Heart right ventricle (tissue), 16 donors: Measurements from ENCODE around the gene BPIFB4. TPM values are rescaled to one million over a fixed set of nuclear protein-coding genes. Genes with fewer than 3 reads are reported as not detected.

Experiments
- ATAC-seq, 8 donors: fragments of 200-7000 bp; cut with Tn5 transposase; one replicate each; pipeline ENCODE4 v1.9.1; 2020; ENCODE audit warnings: mild to moderate bottlenecking in 8 of 8, moderate library complexity in 8 of 8, moderate number of reproducible peaks in 1 of 8
- DNase-seq, 2 donors: peaks; one replicate each; pipeline ENCODE4 v3.0.0-alpha.2; 2020
- H3K27ac ChIP-seq, 10 donors: fragments of 200-600 bp; sonication (generic) in 2 of 10; one replicate each; pipeline versions ENCODE4 v1.5.0 to v1.8.0; 2020 to 2022; ENCODE audit warnings: mild to moderate bottlenecking in 3 of 10
- H3K27me3 ChIP-seq, 7 donors: fragments of 200-600 bp; one replicate each; pipeline ENCODE4 v1.8.0; 2021 to 2022; ENCODE audit warnings: mild to moderate bottlenecking in 2 of 7
- H3K36me3 ChIP-seq, 9 donors: fragments of 200-600 bp; sonication (generic) in 1 of 9; one replicate each; pipeline versions ENCODE4 v1.5.0 to v1.8.0; 2020 to 2022; ENCODE audit warnings: mild to moderate bottlenecking in 2 of 9
- H3K4me1 ChIP-seq, 9 donors: fragments of 200-600 bp; sonication (generic) in 1 of 9; one replicate each; pipeline versions ENCODE4 v1.5.0 to v1.8.0; 2020 to 2022; ENCODE audit warnings: mild to moderate bottlenecking in 4 of 9
- H3K4me3 ChIP-seq, 10 donors: fragments of 200-600 bp; sonication (generic) in 2 of 10; one replicate each; pipeline versions ENCODE4 v1.5.0 to v1.8.0; 2020 to 2022; ENCODE audit warnings: mild to moderate bottlenecking in 7 of 10, moderate library complexity in 2 of 10
- H3K9me3 ChIP-seq, 11 donors: fragments of 200-600 bp in 10 of 11; sonication (generic) in 2 of 11; one replicate each; pipeline versions ENCODE4 v1.5.0 to v1.8.0; 2013 to 2022; ENCODE audit warnings: mild to moderate bottlenecking in 2 of 11, control low read depth in 1 of 11, moderate library complexity in 1 of 11
- WGBS, 2 donors: extraction: QIAGEN DNeasy Blood & Tissue Kit; methylation state at CpG; one replicate each; pipeline ENCODE4 v1.1.7; 2013; ENCODE audit warnings: inconsistent platforms in 1 of 2; 5-methylcytosine and 5-hydroxymethylcytosine counted together
- intact Hi-C, 10 donors: fragments of 100-400 bp; cut with DNase I; formaldehyde crosslinking; loops; one replicate each; pipeline versions ENCODE4 v1.11.1 to v1.14.2; 2022
- polyA plus RNA-seq, 2 donors: library from polyadenylated mRNA; stranded (reverse); fragments of 200-250 nt; gene quantifications; one replicate each; pipeline ENCODE4 v1.2.3, GENCODE V29; 2013
- total RNA-seq, 10 donors: library from RNA; stranded (reverse); fragmentation: NEBNext Ultra II Directional in 3 of 10; extraction: Animal tissue kit (Norgen Biotek cat#: 25700) in 3 of 10; gene quantifications; one replicate each; pipeline versions ENCODE4 v1.2.1 to v1.2.4, GENCODE V29; 2021 to 2023
- TF ChIP-seq, protein P1 (sequence below), 9 donors: fragments of 200-600 bp; sonication (generic) in 2 of 9; IDR thresholded peaks; one replicate each; pipeline versions ENCODE4 v1.5.0 to v1.8.0; 2021 to 2022; ENCODE audit warnings: antibody characterized with exemption in 9 of 9, mild to moderate bottlenecking in 5 of 9, moderate library complexity in 1 of 9
- donor health status: Arrhythmogenic right ventricular cardiomyopathy.
- donor health status: ischemic (EF 13 %, LVEDD 7.1; RV severe dilation, severe dysfunction).
- donor health status: healthy with polysubstance abuse.
- donor health status: DM: no; HTN: yes; CAD: no.
- donor health status: DM: no; HTN: no; CAD: no.
- donor health status: ischemic (EF 25% LVEDD 6.9; RV normal size, moderate dysfunction).
- donor health status: ischemic (EF 25% LVEDD 5.7; RV mildly dilated, moderate dysfunction).
- donor health status: healthy.
- donor health status: DM: yes; HTN: yes; CAD: no.
- donor health status: Ischemic cardiomyopathy.
- donor health status: ischemic (EF 35%, LVEDD 5.7; RV mildly dilated, moderate dysfunction).
- donor health status: nonischemic (EF 11% LVEDD 7.7; RV severe dilation, severe dysfunction).
- donor health status: DM: yes; HTN: yes; CAD: no.
- donor health status: PGD.
- donor health status: ischemic (EF 29% LVEDD 5.4; RV normal size, mild dysfunction).
- donor health status: nonischemic (EF 23%, LVEDD 6.1; RV moderate dilation, normal function).

The BPIFB4 gene
- total and polyA plus RNA-seq, 12 donors, result not detected

DNA sequence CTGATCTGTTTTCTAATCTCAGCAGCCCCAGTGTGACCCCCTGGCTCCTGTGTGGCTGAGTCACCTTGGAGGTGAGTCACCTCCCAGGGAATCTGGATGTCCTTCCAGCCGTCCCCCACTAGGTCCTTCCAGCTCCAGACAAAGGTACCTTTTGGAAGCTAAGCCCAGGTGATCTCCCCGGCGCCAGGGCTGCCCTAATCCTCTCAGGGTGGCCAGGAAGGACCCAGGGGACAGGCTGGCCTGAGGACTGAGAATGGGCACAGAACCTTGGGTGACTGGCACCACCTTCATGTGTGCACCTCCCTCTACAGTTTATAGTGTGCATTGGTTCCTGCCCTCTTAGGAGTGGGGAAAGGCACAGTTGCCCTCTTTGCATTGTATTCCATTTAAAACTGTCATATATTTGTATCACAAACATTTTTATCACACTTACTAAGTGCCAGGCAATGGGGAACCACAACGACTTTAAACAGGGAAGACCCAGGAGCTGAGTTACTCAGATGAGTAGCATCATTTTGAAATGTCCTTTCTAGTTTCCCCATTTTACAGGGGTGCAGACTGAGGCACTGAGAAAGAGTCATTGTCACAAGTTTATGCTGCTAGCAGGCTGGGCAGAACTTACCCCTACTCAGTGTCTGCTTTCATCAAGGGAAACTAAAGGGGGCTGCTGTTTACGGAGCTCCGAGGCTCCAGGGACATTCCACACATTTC lies 2.6 kb upstream of the BPIFB4 start:
- Histone ChIP-seq H3K27ac (no peak overlapping the region), H3K36me3 (no peaks in the 10 kb centered on the region), H3K4me3 (no peak overlapping the region), H3K27me3 (peaks cover 0 to 22% (median 9%) of the 10 kb centered on the region in 7 donors), H3K4me1 (no peaks in the 10 kb centered on the region), H3K9me3 (peaks cover 0 to 6% (median 0%) of the 10 kb centered on the region in 11 donors)
- ATAC-seq, result no peak
- 61 to 64% methylated on average over 6 of the region's 6 CpGs for WGBS, 2 donors
- DNase-seq, result no peak
- intact Hi-C loops, result loop anchor here in 2 of 10 donors (5.0 kb wide), 1 partner anchor 175 kb away; no protein-coding TSS in a partner anchor
- TF ChIP-seq, protein P1, sequence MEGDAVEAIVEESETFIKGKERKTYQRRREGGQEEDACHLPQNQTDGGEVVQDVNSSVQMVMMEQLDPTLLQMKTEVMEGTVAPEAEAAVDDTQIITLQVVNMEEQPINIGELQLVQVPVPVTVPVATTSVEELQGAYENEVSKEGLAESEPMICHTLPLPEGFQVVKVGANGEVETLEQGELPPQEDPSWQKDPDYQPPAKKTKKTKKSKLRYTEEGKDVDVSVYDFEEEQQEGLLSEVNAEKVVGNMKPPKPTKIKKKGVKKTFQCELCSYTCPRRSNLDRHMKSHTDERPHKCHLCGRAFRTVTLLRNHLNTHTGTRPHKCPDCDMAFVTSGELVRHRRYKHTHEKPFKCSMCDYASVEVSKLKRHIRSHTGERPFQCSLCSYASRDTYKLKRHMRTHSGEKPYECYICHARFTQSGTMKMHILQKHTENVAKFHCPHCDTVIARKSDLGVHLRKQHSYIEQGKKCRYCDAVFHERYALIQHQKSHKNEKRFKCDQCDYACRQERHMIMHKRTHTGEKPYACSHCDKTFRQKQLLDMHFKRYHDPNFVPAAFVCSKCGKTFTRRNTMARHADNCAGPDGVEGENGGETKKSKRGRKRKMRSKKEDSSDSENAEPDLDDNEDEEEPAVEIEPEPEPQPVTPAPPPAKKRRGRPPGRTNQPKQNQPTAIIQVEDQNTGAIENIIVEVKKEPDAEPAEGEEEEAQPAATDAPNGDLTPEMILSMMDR (IDR thresholded peaks at IDR 0.05), result peak in 4 of 9 donors; percentile 27 to 42 (median 32)

DNA sequence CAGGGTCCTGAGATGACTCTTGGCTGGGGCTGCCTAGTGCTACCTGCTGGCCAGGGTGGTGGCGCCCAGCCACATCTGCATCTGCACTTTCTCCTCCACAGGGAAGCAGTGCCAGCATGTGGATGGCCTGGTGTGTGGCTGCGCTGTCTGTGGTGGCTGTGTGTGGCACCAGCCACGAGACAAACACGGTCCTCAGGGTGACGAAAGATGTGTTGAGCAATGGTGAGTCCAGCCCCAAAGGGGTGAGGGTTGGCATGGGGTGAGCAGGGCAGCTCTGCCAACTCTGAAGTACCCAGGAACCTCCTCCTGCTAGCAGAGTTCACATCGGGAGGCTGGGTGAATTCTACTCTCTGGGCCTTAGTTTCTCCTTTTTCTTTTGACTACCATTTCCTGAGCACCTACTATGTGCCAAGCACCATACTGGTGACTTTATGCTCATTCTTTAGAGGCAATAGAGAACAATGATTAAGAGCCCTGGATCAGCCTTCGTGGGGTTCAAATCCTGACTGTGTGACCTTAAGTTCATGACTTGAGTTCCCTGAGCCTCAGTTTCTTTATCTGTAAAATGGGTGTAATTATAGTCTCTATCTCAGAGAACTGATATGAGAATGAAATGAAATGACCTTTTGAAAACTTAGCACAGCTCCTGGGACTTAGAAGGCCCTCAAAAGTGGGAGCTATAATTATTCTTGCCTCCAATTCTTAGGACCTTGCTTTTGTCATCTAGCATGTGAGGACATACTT lies 2.1 kb downstream of the BPIFB4 start:
- DNase-seq (no peak), ATAC-seq (peak in 1 of 8 donors; percentile 16)
- Histone ChIP-seq H3K9me3 (no peaks in the 10 kb centered on the region), H3K4me1 (no peaks in the 10 kb centered on the region), H3K4me3 (no peak overlapping the region), H3K27me3 (peaks cover 0 to 19% (median 3%) of the 10 kb centered on the region in 7 donors), H3K36me3 (no peaks in the 10 kb centered on the region), H3K27ac (no peak overlapping the region)
- TF ChIP-seq, protein P1 (IDR thresholded peaks at IDR 0.05), result no peak
- intact Hi-C loops, result no loop called here
- 76 to 78% methylated on average over 7 of the region's 7 CpGs for WGBS, 2 donors

DNA sequence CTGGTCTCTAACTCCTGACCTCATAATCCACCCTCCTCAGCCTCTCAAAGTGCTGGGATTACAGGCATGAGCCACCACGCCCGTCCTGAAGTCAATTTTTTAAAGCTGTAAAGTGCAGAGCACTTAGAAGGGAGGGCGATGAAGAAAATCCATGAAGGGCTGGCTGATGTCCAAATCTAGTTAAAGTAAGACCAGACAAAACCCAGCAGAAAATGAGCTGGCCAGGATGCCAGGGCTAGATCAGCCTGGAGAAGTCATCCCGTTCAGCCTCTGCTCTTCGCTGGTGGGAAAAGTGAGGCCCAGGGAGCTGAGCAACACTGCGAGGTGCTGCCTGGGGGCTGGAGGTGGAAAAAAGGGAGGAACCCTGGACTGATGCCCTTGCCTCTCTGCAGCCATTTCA lies 3.1 kb downstream of the BPIFB4 start:
- Histone ChIP-seq H3K4me3 (no peak overlapping the region), H3K9me3 (no peaks in the 10 kb centered on the region), H3K27ac (no peak overlapping the region), H3K36me3 (no peaks in the 10 kb centered on the region), H3K27me3 (peaks cover 0 to 13% (median 3%) of the 10 kb centered on the region in 7 donors), H3K4me1 (no peaks in the 10 kb centered on the region)
- intact Hi-C loops, result no loop called here
- ATAC-seq, result no peak
- TF ChIP-seq, protein P1 (IDR thresholded peaks at IDR 0.05), result no peak
- no peak for DNase-seq
- WGBS, 2 donors, result 66 to 73% methylated on average over 6 of the region's 6 CpGs

DNA sequence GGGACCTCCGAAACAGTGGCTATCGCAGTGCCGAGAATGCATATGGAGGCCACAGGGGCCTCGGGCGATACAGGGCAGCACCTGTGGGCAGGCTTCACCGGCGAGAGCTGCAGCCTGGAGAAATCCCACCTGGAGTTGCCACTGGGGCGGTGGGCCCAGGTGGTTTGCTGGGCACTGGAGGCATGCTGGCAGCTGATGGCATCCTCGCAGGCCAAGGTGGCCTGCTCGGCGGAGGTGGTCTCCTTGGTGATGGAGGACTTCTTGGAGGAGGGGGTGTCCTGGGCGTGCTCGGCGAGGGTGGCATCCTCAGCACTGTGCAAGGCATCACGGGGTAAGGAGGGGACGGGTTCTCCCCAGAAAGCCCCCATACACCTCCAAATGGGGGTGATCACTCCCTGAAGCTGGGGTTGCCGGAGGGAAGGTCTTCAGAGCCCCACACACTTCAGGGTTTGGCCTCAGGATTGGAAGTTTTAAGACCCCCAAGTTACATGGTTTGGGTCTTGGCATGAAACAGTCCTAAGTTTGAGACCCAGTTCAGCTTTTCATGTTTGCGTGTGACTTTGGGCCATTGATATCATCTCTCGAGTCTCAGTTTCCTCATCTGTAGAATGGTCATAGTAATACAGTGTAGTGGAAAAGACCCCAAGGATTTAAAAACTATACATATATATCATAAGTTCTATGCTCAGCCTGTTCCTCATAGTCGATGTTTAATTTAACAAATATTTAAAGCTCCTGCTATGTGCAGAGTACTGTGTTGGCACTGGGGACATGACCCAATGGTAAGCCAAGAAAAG lies 4.3 kb downstream of the BPIFB4 start:
- H3K27me3 ChIP-seq, result peaks cover 0 to 13% (median 3%) of the 10 kb centered on the region in 7 donors
- ATAC-seq (no peak), DNase-seq (no peak)
- intact Hi-C loops, result no loop called here
- no peaks in the 10 kb centered on the region for H3K9me3 ChIP-seq
- no peak overlapping the region for H3K27ac ChIP-seq
- H3K36me3 ChIP-seq, result no peaks in the 10 kb centered on the region
- no peak overlapping the region for H3K4me3 ChIP-seq
- H3K4me1 ChIP-seq, result no peaks in the 10 kb centered on the region
- TF ChIP-seq, protein P1 (IDR thresholded peaks at IDR 0.05), result no peak
- 91 to 93% methylated on average over 20 of the region's 20 CpGs for WGBS, 2 donors
